Measurements from ENCODE around the gene PRPF31.

DNA sequence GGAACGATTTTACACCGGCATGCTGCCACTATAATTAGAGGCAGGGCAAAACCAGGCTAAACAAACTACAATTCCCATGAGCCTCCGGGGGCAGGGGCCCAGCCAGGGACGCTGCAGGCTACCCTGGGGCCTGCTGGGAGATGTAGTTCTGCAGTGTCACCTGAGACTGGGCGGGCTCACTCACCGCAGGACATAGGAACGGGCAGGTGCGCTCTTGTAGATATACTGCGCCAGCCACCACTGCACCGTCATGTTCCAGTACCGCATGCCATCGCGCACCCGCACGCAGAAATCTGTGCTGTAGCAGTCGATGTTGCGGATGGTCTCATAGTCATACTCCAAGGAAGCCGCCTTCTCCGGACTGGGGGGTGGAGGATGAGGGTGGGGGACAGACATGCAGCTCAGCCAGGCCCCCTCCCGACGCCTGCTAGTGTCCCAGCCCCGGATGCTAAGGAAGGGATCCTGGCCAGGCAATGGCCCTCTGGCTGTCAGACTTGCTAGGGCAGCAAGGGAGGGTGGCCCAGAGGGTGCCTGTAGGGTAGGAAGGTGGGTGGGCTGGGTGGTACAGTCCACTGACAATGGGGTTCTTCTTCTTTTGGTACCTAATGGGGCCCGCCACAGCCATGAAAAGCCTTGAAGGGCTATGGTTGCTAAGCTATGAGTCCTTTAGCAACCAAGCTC lies 63.2 kb downstream of the PRPF31 start:
- TF ChIP-seq ZNF749 (CRISPR knock-in tag; IDR thresholded peaks at IDR 0.05; ENCODE audit: borderline replicate concordance) (no peak), CTCF (CRISPR knock-in tag; IDR thresholded peaks at IDR 0.05) (no peak), ZFY (CRISPR knock-in tag; IDR thresholded peaks at IDR 0.05) (no peak), SMARCE1 (IDR thresholded peaks at IDR 0.05; ENCODE audit: borderline replicate concordance) (no peak)
